Endodermal cell (in vitro differentiated cells): ENCODE results near the gene SND1. TPM values are rescaled to one million over a fixed set of nuclear protein-coding genes. Genes with fewer than 3 reads are reported as not detected.

ENCODE experiments used
- DNase-seq: peaks from one replicate; pipeline ENCODE4 v3.0.0-alpha.2; 2017
- H3K27ac ChIP-seq: 2 replicates; pipeline ENCODE4 v1.5.1; 2013; ENCODE audit warnings: mild to moderate bottlenecking, low read depth, low read length, moderate library complexity
- H3K27me3 ChIP-seq: 2 replicates; pipeline ENCODE4 v1.6.1; 2013; ENCODE audit warnings: mild to moderate bottlenecking, low read length, moderate library complexity; ENCODE audit not compliant: insufficient read depth, control insufficient read depth, poor library complexity, severe bottlenecking
- H3K36me3 ChIP-seq: 2 replicates; pipeline ENCODE4 v1.7.0; 2013; ENCODE audit warnings: mild to moderate bottlenecking, low read length, moderate library complexity; ENCODE audit not compliant: control insufficient read depth, insufficient read depth
- H3K4me1 ChIP-seq: one replicate; pipeline ENCODE4 v1.7.0; 2013; ENCODE audit warnings: low read length; ENCODE audit not compliant: control insufficient read depth, insufficient read depth
- H3K4me3 ChIP-seq: 2 replicates; pipeline ENCODE4 v1.5.1; 2013; ENCODE audit warnings: mild to moderate bottlenecking, low read length, moderate library complexity
- H3K9ac ChIP-seq: 2 replicates; pipeline ENCODE4 v1.6.1; 2013; ENCODE audit warnings: mild to moderate bottlenecking, low read length, moderate library complexity; ENCODE audit not compliant: poor library complexity, severe bottlenecking; ENCODE audit errors: extremely low read depth
- H3K9me3 ChIP-seq: 2 replicates; pipeline ENCODE4 v1.6.1; 2013; ENCODE audit warnings: mild to moderate bottlenecking, low read length, moderate library complexity; ENCODE audit not compliant: control insufficient read depth
- H3K27ac Mint-ChIP-seq: 2 replicates; pipeline ENCODE4 v1.8.0; 2020; ENCODE audit warnings: mixed read lengths
- H3K27me3 Mint-ChIP-seq: 2 replicates; pipeline ENCODE4 v1.8.0; 2021; ENCODE audit warnings: mild to moderate bottlenecking, mixed read lengths; ENCODE audit not compliant: insufficient read depth
- H3K36me3 Mint-ChIP-seq: 2 replicates; pipeline ENCODE4 v1.8.0; 2020; ENCODE audit warnings: low read depth, mixed read lengths
- H3K4me1 Mint-ChIP-seq: 2 replicates; pipeline ENCODE4 v1.8.0; 2020; ENCODE audit warnings: mixed read lengths
- H3K4me3 Mint-ChIP-seq: 2 replicates; pipeline ENCODE4 v1.8.0; 2020; ENCODE audit warnings: mild to moderate bottlenecking, moderate library complexity, mixed read lengths
- H3K9me3 Mint-ChIP-seq: 2 replicates; pipeline ENCODE4 v1.8.0; 2020; ENCODE audit warnings: mild to moderate bottlenecking, mixed read lengths
- CTCF ChIP-seq: fragments of 200-600 bp; sonication (generic); conservative IDR thresholded peaks from 2 replicates; pipeline ENCODE4 v1.5.0; 2021; ENCODE audit warnings: antibody characterized with exemption, mild to moderate bottlenecking
- WGBS, 2 experiments: methylation state at CpG; one replicate each; pipeline versions ENCODE4 v1.1.5 to v1.1.7; 2013; ENCODE audit warnings: missing lambda C conversion rate in 2 of 2, mixed read lengths in 1 of 2; ENCODE audit not compliant: insufficient coverage in 1 of 2, insufficient read length in 1 of 2; 5-methylcytosine and 5-hydroxymethylcytosine counted together
- total RNA-seq, 2 donors: library from RNA; stranded (reverse); fragmentation: NEBNext Ultra II Directional in 1 of 2; extraction: Animal tissue kit (Norgen Biotek cat#: 25700) in 1 of 2; gene quantifications; 2 replicates in 1 of 2; 3 replicates in 1 of 2; pipeline ENCODE4 v1.2.1, GENCODE V29; 2021

SND1 gene
- total RNA-seq, 2 donors from 2014 or later, result 240 to 267 TPM

- Histone ChIP-seq H3K36me3 (peaks cover 47% of the 10 kb centered on the region), H3K4me3 (no peak overlapping the region), H3K27me3 (no peaks in the 10 kb centered on the region), H3K9ac (no peak overlapping the region), H3K27ac (no peak overlapping the region), H3K9me3 (no peaks in the 10 kb centered on the region), H3K4me1 (peaks cover 11% of the 10 kb centered on the region)
- 88% methylated on average over 1 of the region's 1 CpG; no CpG with 5 or more reads in 1 of the 2 experiments for WGBS, 2 experiments
- H3K4me3 Mint-ChIP-seq, result no peak overlapping the region
- no peaks in the 10 kb centered on the region for H3K9me3 Mint-ChIP-seq
- DNase-seq, result no peak
- peaks cover 27% of the 10 kb centered on the region for H3K4me1 Mint-ChIP-seq
- H3K27ac Mint-ChIP-seq, result no peak overlapping the region
- H3K36me3 Mint-ChIP-seq, result peaks cover 16% of the 10 kb centered on the region
- no peak for TF ChIP-seq CTCF
- no peaks in the 10 kb centered on the region for H3K27me3 Mint-ChIP-seq
Observed at GRCh38 chr7:128000048-128000447, 348.1 kb downstream of the SND1 start.

- H3K9ac ChIP-seq, result no peak overlapping the region
- WGBS, 2 experiments, result 96% methylated on average over 3 to 6 of the region's 6 CpGs
- no peak for TF ChIP-seq CTCF
- no peaks in the 10 kb centered on the region for H3K27me3 Mint-ChIP-seq
- no peak overlapping the region for H3K4me3 ChIP-seq
- H3K27ac ChIP-seq, result no peak overlapping the region
- H3K9me3 Mint-ChIP-seq, result no peaks in the 10 kb centered on the region
- H3K36me3 Mint-ChIP-seq, result peaks cover 16% of the 10 kb centered on the region
- H3K27me3 ChIP-seq, result no peaks in the 10 kb centered on the region
- peaks cover 5% of the 10 kb centered on the region for H3K4me1 ChIP-seq
- no peak for DNase-seq
- peaks cover 54% of the 10 kb centered on the region for H3K36me3 ChIP-seq
- peaks cover 22% of the 10 kb centered on the region for H3K4me1 Mint-ChIP-seq
- H3K27ac Mint-ChIP-seq, result no peak overlapping the region
- no peak overlapping the region for H3K4me3 Mint-ChIP-seq
- no peaks in the 10 kb centered on the region for H3K9me3 ChIP-seq
Observed at GRCh38 chr7:128000854-128001265, 348.9 kb downstream of the SND1 start.

GRCh38 chr7:128003167-128003566 is 351.2 kb downstream of the SND1 start:
- no peaks in the 10 kb centered on the region for H3K9me3 ChIP-seq
- no peak for TF ChIP-seq CTCF

More at GRCh38 chr7:128003167-128003566, 351.2 kb downstream of the SND1 start:
- Mint-ChIP-seq H3K27me3 (no peaks in the 10 kb centered on the region), H3K4me3 (no peak overlapping the region), H3K27ac (no peak overlapping the region), H3K9me3 (no peaks in the 10 kb centered on the region), H3K36me3 (peaks cover 17% of the 10 kb centered on the region), H3K4me1 (peaks cover 3% of the 10 kb centered on the region)
- Histone ChIP-seq H3K4me1 (no peaks in the 10 kb centered on the region), H3K4me3 (no peak overlapping the region), H3K27ac (no peak overlapping the region), H3K27me3 (no peaks in the 10 kb centered on the region), H3K9ac (no peak overlapping the region), H3K36me3 (peaks cover 44% of the 10 kb centered on the region)
- no peak for DNase-seq
- 96 to 100% methylated on average over 2 to 3 of the region's 3 CpGs for WGBS, 2 experiments
